HG02885 (cell line): ENCODE data around the gene LAMP5.

ENCODE experiments used
- ATAC-seq: cut with Tn5 transposase; IDR thresholded peaks from one replicate; pipeline ENCODE4 v1.9.1; 2021; ENCODE audit warnings: mild to moderate bottlenecking; ENCODE audit not compliant: unreplicated experiment, poor library complexity

Gene LAMP5

DNA sequence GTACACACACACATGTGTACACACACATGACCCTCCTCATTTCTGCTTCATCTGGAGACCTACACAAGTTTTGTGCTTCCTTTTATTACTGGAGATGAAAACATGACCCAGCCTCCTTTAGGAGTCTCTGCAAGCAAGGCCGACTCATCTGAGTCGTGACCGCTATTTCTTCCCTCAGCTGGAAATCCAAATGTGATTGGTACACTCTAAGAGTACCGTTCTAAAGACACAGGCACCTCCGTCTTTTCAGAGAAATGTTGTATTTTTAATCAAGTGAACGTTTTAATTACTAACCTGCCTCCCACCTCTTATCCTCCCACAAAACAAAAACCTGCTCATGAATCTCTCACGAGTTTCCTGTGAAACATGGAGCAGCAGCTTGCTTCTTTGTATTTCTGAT, 63.0 kb downstream of the LAMP5 start:
- ATAC-seq = no peak

GRCh38 chr20:9578594-9578993, 64.2 kb downstream of the LAMP5 start:
- no peak for ATAC-seq
